ENCODE results near the gene ZNF710. TPM values are rescaled to one million over a fixed set of nuclear protein-coding genes. Genes with fewer than 3 reads are reported as not detected.

ZNF710 gene
- total and polyA plus RNA-seq, 2 of the 8 experiments (the other 6 are each of a cell fraction or from before 2014, with no cell fraction given): 10.5 to 24.0 TPM

- TF ChIP-seq CHD7 (IDR thresholded peaks at IDR 0.05; ENCODE audit: insufficient replicate concordance, low read length) (no peak), CBX5 (IDR thresholded peaks at IDR 0.05; ENCODE audit: low read depth, low read length) (no peak), JUND (IDR thresholded peaks at IDR 0.05; ENCODE audit: low read length) (no peak), SIX5 (IDR thresholded peaks at IDR 0.05; ENCODE audit: low read depth, low read length) (no peak)
Observed at GRCh38 chr15:90067953-90068606, 67.0 kb downstream of the ZNF710 start (continued).

Measured in H1 (cell line).